H9 (cell line): ENCODE measurements around the gene TBC1D3E. TPM values are rescaled to one million over a fixed set of nuclear protein-coding genes. Genes with fewer than 3 reads are reported as not detected.
"Not testable (repeated sequence)": the region's sequence is repeated elsewhere in the genome, so short reads cannot be mapped to it uniquely, and the experiment has no call there.

Experiments
- DNase-seq: peaks from one replicate; pipeline ENCODE4 v3.0.0-alpha.2; 2017
- H2AFZ ChIP-seq: one replicate; pipeline ENCODE4 v1.6.1; 2013; ENCODE audit warnings: mild to moderate bottlenecking, low read length, control low read depth, moderate library complexity
- H2AK5ac ChIP-seq: 2 replicates; pipeline ENCODE4 v1.6.1; 2013; ENCODE audit warnings: low read length, control low read depth, mixed read lengths; ENCODE audit not compliant: insufficient read length
- H2BK120ac ChIP-seq: one replicate; pipeline ENCODE4 v1.6.1; 2013; ENCODE audit warnings: low read depth, mild to moderate bottlenecking, low read length, control low read depth, inconsistent platforms; ENCODE audit not compliant: poor library complexity, severe bottlenecking
- H2BK12ac ChIP-seq: 2 replicates; pipeline ENCODE4 v1.6.1; 2013; ENCODE audit warnings: low read length, control low read depth, mixed read lengths, low read depth; ENCODE audit not compliant: insufficient read length
- H2BK15ac ChIP-seq: 2 replicates; pipeline ENCODE4 v1.6.1; 2013; ENCODE audit warnings: low read depth, low read length, control low read depth
- H2BK20ac ChIP-seq: one replicate; pipeline ENCODE4 v1.6.1; 2013; ENCODE audit warnings: low read depth, mild to moderate bottlenecking, low read length, control low read depth, inconsistent platforms; ENCODE audit not compliant: poor library complexity, severe bottlenecking
- H2BK5ac ChIP-seq: 2 replicates; pipeline ENCODE4 v1.6.1; 2013; ENCODE audit warnings: low read length, control low read depth, mixed read lengths; ENCODE audit not compliant: insufficient read length
- H3K14ac ChIP-seq: 2 replicates; pipeline ENCODE4 v1.6.1; 2013; ENCODE audit warnings: low read length, control low read depth; ENCODE audit not compliant: insufficient read depth
- H3K18ac ChIP-seq: 2 replicates; pipeline ENCODE4 v1.6.1; 2013; ENCODE audit warnings: low read depth, mild to moderate bottlenecking, mixed read lengths, low read length, control low read depth; ENCODE audit not compliant: insufficient read length
- H3K23ac ChIP-seq: 2 replicates; pipeline ENCODE4 v1.6.1; 2013; ENCODE audit warnings: low read length, control low read depth, mixed read lengths, low read depth; ENCODE audit not compliant: insufficient read length
- H3K23me2 ChIP-seq: 2 replicates; pipeline ENCODE4 v1.6.1; 2013; ENCODE audit warnings: low read depth, mild to moderate bottlenecking, mixed read lengths, low read length, control low read depth; ENCODE audit not compliant: insufficient read length, poor library complexity, severe bottlenecking
- H3K27ac ChIP-seq: 2 replicates; pipeline ENCODE4 v1.5.1; 2013; ENCODE audit warnings: low read length, control low read depth, mixed read lengths, low read depth; ENCODE audit not compliant: insufficient read length
- H3K27me3 ChIP-seq: 2 replicates; pipeline ENCODE4 v1.6.1; 2013; ENCODE audit warnings: low read length, control low read depth, inconsistent platforms; ENCODE audit not compliant: insufficient read depth
- H3K4ac ChIP-seq: 2 replicates; pipeline ENCODE4 v1.6.1; 2013; ENCODE audit warnings: low read depth, mild to moderate bottlenecking, control low read depth, inconsistent platforms, low read length, moderate library complexity
- H3K4me1 ChIP-seq: 2 replicates; pipeline ENCODE4 v1.6.1; 2013; ENCODE audit warnings: low read length, control low read depth, inconsistent platforms; ENCODE audit not compliant: insufficient read depth
- H3K4me2 ChIP-seq: 2 replicates; pipeline ENCODE4 v1.6.1; 2013; ENCODE audit warnings: low read length, control low read depth, mixed read lengths; ENCODE audit not compliant: insufficient read length, insufficient read depth
- H3K56ac ChIP-seq: 2 replicates; pipeline ENCODE4 v1.6.1; 2013; ENCODE audit warnings: low read depth, mild to moderate bottlenecking, mixed read lengths, low read length, control low read depth; ENCODE audit not compliant: insufficient read length
- H3K79me1 ChIP-seq: 2 replicates; pipeline ENCODE4 v1.6.1; 2013; ENCODE audit warnings: low read depth, mild to moderate bottlenecking, moderate library complexity, low read length, control low read depth, inconsistent platforms; ENCODE audit not compliant: insufficient read depth, poor library complexity, severe bottlenecking
- H3K79me2 ChIP-seq: 2 replicates; pipeline ENCODE4 v1.6.1; 2013; ENCODE audit warnings: low read length, control low read depth, inconsistent platforms; ENCODE audit not compliant: insufficient read depth
- H3K9ac ChIP-seq: 2 replicates; pipeline ENCODE4 v1.6.1; 2013; ENCODE audit warnings: low read length, control low read depth, mixed read lengths; ENCODE audit not compliant: insufficient read length; ENCODE audit errors: extremely low read depth
- H3K9me3 ChIP-seq: one replicate; pipeline ENCODE4 v1.6.1; 2013; ENCODE audit warnings: low read depth, low read length, inconsistent platforms; ENCODE audit not compliant: control insufficient read depth
- H3T11ph ChIP-seq: one replicate; pipeline ENCODE4 v1.6.1; 2013; ENCODE audit warnings: mild to moderate bottlenecking, low read length, control low read depth, inconsistent platforms
- H4K20me1 ChIP-seq: one replicate; pipeline ENCODE4 v1.6.1; 2013; ENCODE audit not compliant: control insufficient read depth, insufficient read length, insufficient read depth
- H4K5ac ChIP-seq: 2 replicates; pipeline ENCODE4 v1.6.1; 2013; ENCODE audit warnings: low read depth, mild to moderate bottlenecking, mixed read lengths, low read length, control low read depth; ENCODE audit not compliant: insufficient read length
- H4K8ac ChIP-seq: replicated peaks from 2 replicates; pipeline ENCODE4 v1.6.1; 2013; ENCODE audit warnings: low read length, control low read depth, mixed read lengths, low read depth; ENCODE audit not compliant: insufficient read length
- H4K91ac ChIP-seq: 2 replicates; pipeline ENCODE4 v1.6.1; 2013; ENCODE audit warnings: low read depth, mild to moderate bottlenecking, moderate library complexity, mixed read lengths, low read length, control low read depth; ENCODE audit not compliant: insufficient read length
- H3K27ac Mint-ChIP-seq, 3 experiments: 2 replicates in 2 of 3; 3 replicates in 1 of 3; pipeline ENCODE4 v1.8.0; 2020 to 2021; ENCODE audit warnings: mixed read lengths in 3 of 3, mild to moderate bottlenecking in 1 of 3, moderate library complexity in 1 of 3
- H3K27me3 Mint-ChIP-seq: 2 replicates; pipeline ENCODE4 v1.8.0; 2021; ENCODE audit warnings: low read depth, mild to moderate bottlenecking, moderate library complexity, mixed read lengths
- H3K36me3 Mint-ChIP-seq, 3 experiments: 2 replicates in 2 of 3; 3 replicates in 1 of 3; pipeline ENCODE4 v1.8.0; 2020 to 2021; ENCODE audit warnings: low read depth in 3 of 3, mixed read lengths in 3 of 3; ENCODE audit not compliant: insufficient read depth in 1 of 3
- H3K4me1 Mint-ChIP-seq, 2 experiments: 2 replicates each; pipeline ENCODE4 v1.8.0; 2020; ENCODE audit warnings: mixed read lengths in 2 of 2
- H3K4me3 Mint-ChIP-seq, 2 experiments: 2 replicates in 1 of 2; 3 replicates in 1 of 2; pipeline ENCODE4 v1.8.0; 2020 to 2021; ENCODE audit warnings: mild to moderate bottlenecking in 2 of 2, mixed read lengths in 2 of 2, moderate library complexity in 1 of 2
- H3K9me3 Mint-ChIP-seq, 2 experiments: 2 replicates in 1 of 2; 3 replicates in 1 of 2; pipeline ENCODE4 v1.8.0; 2020; ENCODE audit warnings: mild to moderate bottlenecking in 2 of 2, mixed read lengths in 2 of 2, moderate library complexity in 1 of 2
- WGBS: extraction: QIAGEN DNeasy Blood & Tissue Kit; methylation state at CpG from one replicate; pipeline ENCODE4 v1.1.7; 2013; ENCODE audit warnings: missing lambda C conversion rate, low lambda C conversion rate, mixed read lengths; ENCODE audit not compliant: insufficient read length; ENCODE audit errors: extremely low coverage; 5-methylcytosine and 5-hydroxymethylcytosine counted together
- long read RNA-seq: library from polyadenylated mRNA; unstranded; transcript quantifications from one replicate; pipeline ENCODE4 v2.0.0, GENCODE V29; 2020
- total RNA-seq: library from RNA; stranded (reverse); gene quantifications from 2 replicates; pipeline ENCODE4 v1.2.1, GENCODE V29; 2021

Gene TBC1D3E
- total RNA-seq: not detected in 2 replicates
- long read RNA-seq: 0 reads

GRCh38 chr17:38127651-38128050 is at the start of gene TBC1D3E:
Gene TBC1D3E (plus strand): TSS chr17:38127951. CDS start chr17:38129496, 1,545 bp downstream.
- not testable (repeated sequence) for H3K27ac ChIP-seq, H3K9ac ChIP-seq, H2BK12ac ChIP-seq, H4K5ac ChIP-seq, DNase-seq, H3K36me3 Mint-ChIP-seq, H3K4me1 Mint-ChIP-seq, H3K4me3 Mint-ChIP-seq, H4K8ac ChIP-seq, H3K79me2 ChIP-seq, H3K79me1 ChIP-seq, H3K27ac Mint-ChIP-seq, H3K23me2 ChIP-seq, H3K27me3 ChIP-seq, H3K9me3 ChIP-seq, H2BK5ac ChIP-seq, H2BK120ac ChIP-seq, H3K4ac ChIP-seq, H3K14ac ChIP-seq, H2AFZ ChIP-seq, H2BK20ac ChIP-seq, H3K18ac ChIP-seq, H3K27me3 Mint-ChIP-seq, H3K4me1 ChIP-seq, H3K9me3 Mint-ChIP-seq, H3K56ac ChIP-seq, H3K23ac ChIP-seq, H3K4me2 ChIP-seq, H4K91ac ChIP-seq, H4K20me1 ChIP-seq, H2BK15ac ChIP-seq, H2AK5ac ChIP-seq, H3T11ph ChIP-seq
- no CpG with 5 or more reads among the region's 9 CpGs for WGBS

DNA sequence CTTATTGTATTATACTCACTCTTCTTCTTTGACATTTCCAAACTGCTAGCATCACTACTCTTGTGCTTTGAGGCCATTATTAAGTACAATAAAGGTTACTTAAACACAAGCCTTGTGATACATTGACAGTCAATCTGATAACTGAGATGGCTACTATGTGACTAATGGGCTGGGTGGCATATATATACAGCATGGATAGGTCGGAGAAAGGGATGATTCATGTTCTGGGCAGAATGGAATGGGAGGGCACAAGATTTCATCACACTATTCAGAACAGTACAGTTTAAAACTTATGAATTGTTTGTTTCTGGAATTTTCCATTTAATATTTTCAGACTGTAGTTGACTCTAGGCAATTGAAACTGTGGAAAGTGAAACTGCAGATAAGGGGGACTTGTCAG is 40.4 kb upstream of the TBC1D3E start:
- not testable (repeated sequence) for H4K20me1 ChIP-seq, H3K79me1 ChIP-seq, H4K91ac ChIP-seq, H3K36me3 Mint-ChIP-seq, H3K4me1 ChIP-seq, H3K79me2 ChIP-seq, H2AK5ac ChIP-seq, H2BK120ac ChIP-seq, H3K23ac ChIP-seq, H3K23me2 ChIP-seq, H3K18ac ChIP-seq, H3K4me3 Mint-ChIP-seq, H3T11ph ChIP-seq, H3K4ac ChIP-seq, H2AFZ ChIP-seq, H2BK12ac ChIP-seq, H3K4me1 Mint-ChIP-seq, H3K4me2 ChIP-seq, H3K27me3 Mint-ChIP-seq, H2BK15ac ChIP-seq, H2BK5ac ChIP-seq, H3K56ac ChIP-seq, H3K27me3 ChIP-seq, H3K9me3 ChIP-seq, H3K9ac ChIP-seq, H3K27ac Mint-ChIP-seq, H3K14ac ChIP-seq, DNase-seq, H3K27ac ChIP-seq, H4K5ac ChIP-seq, H3K9me3 Mint-ChIP-seq, H2BK20ac ChIP-seq, H4K8ac ChIP-seq
- WGBS: no CpG with 5 or more reads among the region's 1 CpG
